Stimulated activated CD8-positive, alpha-beta memory T cell treated with anti-CD3 and anti-CD28 coated beads, Interleukin-7, amount 100 ng/mL, for 24 hours (primary cell): ENCODE data around the gene S100A8.
"Not testable (repeated sequence)": the region's sequence is repeated elsewhere in the genome, so short reads cannot be mapped to it uniquely, and the experiment has no call there.

Source experiments
- DNase-seq: peaks from one replicate; pipeline ENCODE4 v3.0.0-alpha.2; 2020; ENCODE audit warnings: low read depth

Gene S100A8

GRCh38 chr1:153390938-153391710 lies at the start of gene S100A8:
Gene S100A8 (minus strand): TSS chr1:153391073. CDS start chr1:153390535, 538 bp downstream.
- DNase-seq: no peak

GRCh38 chr1:153439273-153439672 lies 48.4 kb upstream of the S100A8 start:
- no peak for DNase-seq

- no peak for DNase-seq
These were observed 47.7 kb upstream of the S100A8 start for GRCh38 chr1:153438599-153438998.

GRCh38 chr1:153437236-153437635 lies 46.4 kb upstream of the S100A8 start:
- no peak for DNase-seq

GRCh38 chr1:153434746-153435455 lies 44.0 kb upstream of the S100A8 start:
- no peak for DNase-seq

GRCh38 chr1:153432874-153433681 lies 42.2 kb upstream of the S100A8 start:
- no peak for DNase-seq

GRCh38 chr1:153431928-153432327 lies 41.1 kb upstream of the S100A8 start:
- DNase-seq: no peak

- DNase-seq: no peak
These were observed 40.6 kb upstream of the S100A8 start for GRCh38 chr1:153431427-153431826.

- no peak for DNase-seq
These were observed 40.1 kb upstream of the S100A8 start for GRCh38 chr1:153431002-153431401.

- DNase-seq: no peak
These were observed 39.7 kb upstream of the S100A8 start for GRCh38 chr1:153430561-153430960.

- DNase-seq: no peak
These were observed 39.3 kb upstream of the S100A8 start for GRCh38 chr1:153430166-153430553.

- no peak for DNase-seq
These were observed 38.6 kb upstream of the S100A8 start for GRCh38 chr1:153429266-153430165.

GRCh38 chr1:153428791-153429190 lies 37.9 kb upstream of the S100A8 start:
- no peak for DNase-seq

GRCh38 chr1:153428073-153428638 lies 37.3 kb upstream of the S100A8 start:
- no peak for DNase-seq

- DNase-seq: no peak
These were observed 35.9 kb upstream of the S100A8 start for GRCh38 chr1:153426809-153427208.

- DNase-seq: peak; percentile 59
These were observed 31.7 kb upstream of the S100A8 start for GRCh38 chr1:153422450-153423068.

GRCh38 chr1:153420306-153420705 lies 29.4 kb upstream of the S100A8 start:
- DNase-seq: no peak

GRCh38 chr1:153419436-153419793 lies 28.5 kb upstream of the S100A8 start:
- not testable (repeated sequence) for DNase-seq

- not testable (repeated sequence) for DNase-seq
These were observed 28.0 kb upstream of the S100A8 start for GRCh38 chr1:153418758-153419435.
